Urinary bladder (tissue), 4 donors: ENCODE measurements around the gene CLPSL1. TPM values are rescaled to one million over a fixed set of nuclear protein-coding genes. Genes with fewer than 3 reads are reported as not detected.

Experiments used
- DNase-seq: peaks from one replicate; pipeline ENCODE4 v3.0.0-alpha.2; 2015; ENCODE audit errors: extremely low spot score
- H3K27ac ChIP-seq: one replicate; pipeline ENCODE4 v1.5.1; 2013; ENCODE audit warnings: low read depth, mild to moderate bottlenecking, moderate library complexity
- H3K36me3 ChIP-seq: one replicate; pipeline ENCODE4 v1.6.1; 2013; ENCODE audit warnings: mild to moderate bottlenecking, moderate library complexity; ENCODE audit not compliant: insufficient read depth
- H3K4me1 ChIP-seq: one replicate; pipeline ENCODE4 v1.6.1; 2013; ENCODE audit warnings: mild to moderate bottlenecking, moderate library complexity; ENCODE audit not compliant: insufficient read depth
- H3K4me3 ChIP-seq: one replicate; pipeline ENCODE4 v1.5.1; 2013; ENCODE audit warnings: low read depth, low read length
- WGBS: extraction: QIAGEN DNeasy Blood & Tissue Kit; methylation state at CpG from one replicate; pipeline ENCODE4 v1.1.7; 2013; 5-methylcytosine and 5-hydroxymethylcytosine counted together
- polyA plus RNA-seq: library from polyadenylated mRNA; stranded (reverse); fragments of 200-250 nt; gene quantifications from one replicate; pipeline ENCODE4 v1.2.3, GENCODE V29; 2013
- total RNA-seq: library from RNA; depleted of rRNA; stranded (reverse); fragments of >200 nt; gene quantifications from one replicate; pipeline ENCODE4 v1.2.3, GENCODE V29; 2014
- donor health status: healthy with polysubstance abuse.
- donor health status: healthy.

Gene CLPSL1
- total and polyA plus RNA-seq, 2 donors, result not detected

- Histone ChIP-seq H3K4me3 (no peak overlapping the region), H3K27ac (no peak overlapping the region), H3K36me3 (no peaks in the 10 kb centered on the region), H3K4me1 (no peaks in the 10 kb centered on the region)
- 89% methylated on average over 11 of the region's 11 CpGs for WGBS
- no peak for DNase-seq
Measured at GRCh38 chr6:35795453-35796071, 14.7 kb downstream of the CLPSL1 start.

DNA sequence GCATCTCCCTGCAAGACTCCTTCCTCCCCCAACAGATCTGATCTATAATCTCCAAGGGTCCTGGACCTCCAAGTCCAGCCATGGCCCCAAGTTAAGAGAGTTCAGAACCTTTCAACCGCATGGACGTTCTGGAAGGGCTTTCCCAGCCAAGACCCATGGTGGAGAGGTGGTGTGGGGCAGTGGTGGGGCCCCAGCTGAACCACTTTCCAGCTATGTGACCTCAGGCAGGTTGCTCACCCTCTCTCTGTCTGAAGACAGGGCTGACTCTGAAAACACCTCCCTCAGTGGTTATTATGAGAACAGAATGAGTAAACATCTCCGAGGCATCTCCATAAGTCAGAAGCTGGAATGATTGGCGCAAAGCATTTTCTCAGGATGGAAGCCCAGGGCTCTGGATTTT is 15.4 kb downstream of the CLPSL1 start:
- H3K36me3 ChIP-seq, result no peaks in the 10 kb centered on the region
- no peaks in the 10 kb centered on the region for H3K4me1 ChIP-seq
- WGBS, result 84% methylated on average over 4 of the region's 4 CpGs
- H3K27ac ChIP-seq, result no peak overlapping the region
- no peak overlapping the region for H3K4me3 ChIP-seq
- DNase-seq, result no peak

DNA sequence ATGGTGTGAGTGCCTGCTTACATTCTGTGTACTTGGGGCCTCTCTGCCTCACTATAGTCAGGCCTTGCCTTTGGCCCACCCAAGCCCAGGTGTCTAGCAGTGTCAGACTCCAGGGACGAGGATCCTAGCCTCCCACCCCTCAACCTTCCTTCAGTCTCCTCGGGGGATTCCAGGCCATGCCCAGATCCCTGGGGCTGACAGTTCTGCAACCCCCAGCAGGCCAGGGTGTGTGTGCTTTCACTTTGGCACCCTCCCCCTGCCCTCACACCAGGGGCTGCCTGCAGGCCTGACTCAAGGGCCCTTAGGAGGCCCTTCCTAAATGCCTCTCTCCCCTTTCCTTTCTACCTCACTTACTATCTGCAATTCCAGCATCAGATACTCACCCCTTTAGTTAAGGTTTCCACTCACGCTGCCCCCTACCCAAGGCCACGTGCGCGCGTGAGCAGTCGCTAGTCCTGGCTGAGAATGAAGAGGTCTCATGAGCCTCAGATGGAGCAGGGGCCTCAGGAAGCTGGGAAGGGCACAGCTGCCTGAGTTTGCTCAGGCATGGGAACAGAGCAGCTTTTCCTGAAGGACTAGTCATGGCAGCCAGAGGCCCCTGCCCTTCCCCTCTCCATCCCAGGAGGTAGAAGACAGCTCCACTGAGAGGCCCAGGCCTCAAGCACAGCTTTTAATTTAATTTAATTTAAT is 17.2 kb downstream of the CLPSL1 start:
- DNase-seq, result no peak
- Histone ChIP-seq H3K4me1 (no peaks in the 10 kb centered on the region), H3K36me3 (no peaks in the 10 kb centered on the region), H3K4me3 (no peak overlapping the region), H3K27ac (no peak overlapping the region)
- WGBS, result 74% methylated on average over 8 of the region's 8 CpGs

GRCh38 chr6:35798706-35799105 is 17.9 kb downstream of the CLPSL1 start:
- H3K4me3 ChIP-seq, result no peak overlapping the region
- WGBS, result 72% methylated on average over 5 of the region's 5 CpGs
- no peak overlapping the region for H3K27ac ChIP-seq
- no peak for DNase-seq
- H3K36me3 ChIP-seq, result no peaks in the 10 kb centered on the region
- H3K4me1 ChIP-seq, result no peaks in the 10 kb centered on the region

GRCh38 chr6:35801148-35801547 is 20.3 kb downstream of the CLPSL1 start:
- Histone ChIP-seq H3K36me3 (no peaks in the 10 kb centered on the region), H3K4me1 (no peaks in the 10 kb centered on the region), H3K27ac (no peak overlapping the region), H3K4me3 (no peak overlapping the region)
- no peak for DNase-seq
- WGBS, result 73% methylated on average over 3 of the region's 3 CpGs

GRCh38 chr6:35804996-35805736 is 24.3 kb downstream of the CLPSL1 start, which contains the start of gene LHFPL5:
Gene LHFPL5, plus strand, starts transcription at chr6:35805352. Its CDS starts 319 bp downstream, at chr6:35805671.
- Histone ChIP-seq H3K4me1 (no peaks in the 10 kb centered on the region), H3K36me3 (no peaks in the 10 kb centered on the region), H3K4me3 (no peak within 1 kb of the TSS), H3K27ac (no peak within 1 kb of the TSS)
- DNase-seq, result no peak
- 13% methylated on average over 40 of the region's 40 CpGs for WGBS

- no peak for DNase-seq
- WGBS, result 38% methylated on average over 3 of the region's 3 CpGs
- Histone ChIP-seq H3K4me1 (no peaks in the 10 kb centered on the region), H3K4me3 (no peak overlapping the region), H3K27ac (no peak overlapping the region), H3K36me3 (no peaks in the 10 kb centered on the region)
Measured at GRCh38 chr6:35808688-35809087, 27.9 kb downstream of the CLPSL1 start.

DNA sequence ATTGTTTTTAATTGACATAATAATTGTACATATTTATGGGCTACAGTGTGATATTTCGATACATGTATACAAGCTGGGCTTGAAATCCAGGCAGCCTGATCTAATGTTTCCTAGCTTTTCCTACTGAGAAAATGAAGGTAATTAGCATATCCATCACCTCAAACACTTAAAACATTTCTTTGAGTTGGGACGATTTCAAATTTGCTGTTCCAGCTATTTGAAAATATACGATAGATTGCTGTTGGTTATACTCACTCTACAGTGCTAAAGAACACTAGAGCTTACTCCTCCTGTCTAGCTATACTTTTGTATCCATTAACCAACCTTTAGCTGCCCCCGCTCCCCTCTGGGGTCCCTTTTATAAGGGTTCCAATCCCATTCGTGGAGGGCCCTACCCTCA is 29.0 kb downstream of the CLPSL1 start:
- H3K4me1 ChIP-seq, result no peaks in the 10 kb centered on the region
- WGBS, result 82% methylated on average over 5 of the region's 5 CpGs
- H3K4me3 ChIP-seq, result no peak overlapping the region
- DNase-seq, result no peak
- H3K36me3 ChIP-seq, result no peaks in the 10 kb centered on the region
- no peak overlapping the region for H3K27ac ChIP-seq

DNA sequence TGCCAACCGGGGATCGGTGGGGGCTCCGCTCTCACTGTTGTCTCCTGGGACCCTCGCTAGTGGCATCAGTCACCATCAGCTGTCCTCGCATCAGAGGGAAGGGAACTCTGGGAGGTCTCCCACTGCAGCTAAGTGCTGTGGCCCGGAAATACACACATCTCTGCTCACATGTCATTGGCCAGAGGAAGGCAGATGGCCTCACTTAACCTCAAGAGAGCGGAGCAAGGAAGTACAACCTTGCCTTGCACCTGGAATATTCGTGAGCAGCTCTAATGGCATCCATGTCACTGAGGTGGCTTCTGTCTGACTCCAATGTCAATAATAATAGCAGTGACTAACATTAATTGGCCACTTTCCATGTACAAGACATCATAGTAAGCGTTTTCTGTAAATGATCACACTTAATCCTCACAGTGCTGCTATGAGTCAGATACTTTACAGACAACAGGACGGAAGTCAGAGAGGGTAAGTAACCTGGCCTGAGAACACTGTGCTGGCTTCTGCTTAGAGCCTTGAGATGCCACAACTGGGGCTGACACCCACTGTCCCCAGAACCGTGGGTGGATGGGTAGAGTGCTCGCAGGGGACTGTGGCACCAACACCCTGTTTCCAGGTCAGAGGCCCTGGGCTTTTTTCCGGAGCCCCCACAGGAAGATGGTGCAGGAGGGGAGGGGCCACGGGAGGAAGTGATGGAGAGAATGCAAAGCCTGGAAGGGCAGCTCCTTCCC is 30.3 kb downstream of the CLPSL1 start:
- Histone ChIP-seq H3K36me3 (no peaks in the 10 kb centered on the region), H3K27ac (no peak overlapping the region), H3K4me3 (no peak overlapping the region), H3K4me1 (no peaks in the 10 kb centered on the region)
- WGBS, result 65% methylated on average over 14 of the region's 14 CpGs
- DNase-seq, result no peak

- Histone ChIP-seq H3K4me1 (no peaks in the 10 kb centered on the region), H3K36me3 (no peaks in the 10 kb centered on the region), H3K27ac (no peak overlapping the region), H3K4me3 (no peak overlapping the region)
- WGBS, result 74% methylated on average over 6 of the region's 6 CpGs
- no peak for DNase-seq
Measured at GRCh38 chr6:35811699-35811995, 30.8 kb downstream of the CLPSL1 start.

DNA sequence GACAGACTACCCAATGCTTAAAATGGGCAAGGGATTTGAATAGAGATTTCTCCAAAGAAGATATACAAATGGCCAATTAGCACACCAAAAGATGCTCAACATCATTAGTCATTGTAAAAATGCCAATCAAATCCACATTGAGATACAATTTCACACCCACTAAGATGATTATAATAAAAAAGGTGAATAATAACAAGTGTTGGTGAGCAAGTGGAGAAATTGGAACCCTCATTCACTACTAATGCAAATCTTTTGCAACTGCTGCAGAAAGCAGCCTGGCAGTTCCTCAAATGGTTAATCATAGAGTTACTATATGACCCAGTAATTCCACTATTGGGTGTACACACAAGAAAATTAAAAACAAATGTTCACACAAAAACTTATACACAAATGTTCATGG is 36.7 kb downstream of the CLPSL1 start:
- Histone ChIP-seq H3K36me3 (no peaks in the 10 kb centered on the region), H3K4me1 (no peaks in the 10 kb centered on the region), H3K27ac (no peak overlapping the region), H3K4me3 (no peak overlapping the region)
- DNase-seq, result no peak

DNA sequence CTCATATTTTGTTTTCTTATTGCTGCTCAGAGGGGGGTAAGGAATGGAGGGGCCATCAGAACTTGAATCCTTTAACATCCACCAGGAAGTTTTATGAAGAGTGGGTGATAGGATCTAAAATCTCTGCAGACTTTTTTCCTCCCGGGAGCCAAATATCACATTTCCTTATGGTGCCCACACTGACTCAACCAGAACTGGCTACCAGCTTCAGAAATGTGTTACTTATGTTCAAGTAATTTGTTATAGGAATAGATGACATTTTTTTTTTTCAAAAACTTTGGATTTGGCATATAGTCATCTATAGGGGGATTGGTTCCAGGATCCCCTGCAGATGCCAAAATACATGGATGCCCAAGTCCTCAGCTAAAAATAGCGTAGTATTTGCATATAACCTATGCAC is 42.8 kb downstream of the CLPSL1 start:
- no peak overlapping the region for H3K4me3 ChIP-seq
- no peak for DNase-seq
- 73% methylated on average over 2 of the region's 2 CpGs for WGBS
- no peaks in the 10 kb centered on the region for H3K36me3 ChIP-seq
- H3K27ac ChIP-seq, result no peak overlapping the region
- no peaks in the 10 kb centered on the region for H3K4me1 ChIP-seq

- Histone ChIP-seq H3K4me3 (no peak overlapping the region), H3K36me3 (no peaks in the 10 kb centered on the region), H3K4me1 (no peaks in the 10 kb centered on the region), H3K27ac (no peak overlapping the region)
- 81% methylated on average over 5 of the region's 5 CpGs for WGBS
- no peak for DNase-seq
Measured at GRCh38 chr6:35824552-35825192, 43.9 kb downstream of the CLPSL1 start.
